GM19438 (cell line): Measurements from ENCODE around the gene KANSL1.
"Not testable (repeated sequence)": the region's sequence is repeated elsewhere in the genome, so short reads cannot be mapped to it uniquely, and the experiment has no call there.

Experiments
- ATAC-seq: cut with Tn5 transposase; IDR thresholded peaks from one replicate; pipeline ENCODE4 v1.9.1; 2021; ENCODE audit warnings: low read depth; ENCODE audit not compliant: unreplicated experiment

KANSL1 gene

DNA sequence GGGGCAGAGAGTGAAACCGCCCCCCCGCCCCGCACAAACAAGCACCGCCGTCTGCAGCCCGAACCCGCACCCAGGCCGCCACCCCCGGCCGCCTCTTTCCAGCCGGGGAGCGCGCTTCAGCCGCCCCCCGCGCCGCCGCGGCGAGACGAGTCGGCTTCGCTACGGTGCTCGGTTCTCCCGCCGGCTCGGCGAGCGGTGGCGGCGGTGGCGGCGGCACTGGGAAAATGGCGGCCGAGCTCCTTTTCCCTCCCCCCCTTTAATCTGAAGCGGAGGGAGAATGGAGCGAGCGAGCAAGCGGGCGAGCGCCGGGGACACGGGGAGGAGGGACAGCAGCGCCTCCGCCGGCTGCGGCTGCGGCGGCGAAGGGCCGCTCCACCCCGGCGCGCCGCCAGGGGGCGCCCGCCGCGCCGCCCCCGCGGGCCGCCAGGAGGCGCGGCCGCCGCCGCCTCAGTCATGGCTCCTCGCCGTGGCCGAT is at the start of gene KANSL1:
Gene KANSL1, minus strand, starts transcription at position 279 of the 475 bp plus-strand sequence. CDS start 21,286 bp downstream, outside the sequence.
- peak; percentile 50 for ATAC-seq

DNA sequence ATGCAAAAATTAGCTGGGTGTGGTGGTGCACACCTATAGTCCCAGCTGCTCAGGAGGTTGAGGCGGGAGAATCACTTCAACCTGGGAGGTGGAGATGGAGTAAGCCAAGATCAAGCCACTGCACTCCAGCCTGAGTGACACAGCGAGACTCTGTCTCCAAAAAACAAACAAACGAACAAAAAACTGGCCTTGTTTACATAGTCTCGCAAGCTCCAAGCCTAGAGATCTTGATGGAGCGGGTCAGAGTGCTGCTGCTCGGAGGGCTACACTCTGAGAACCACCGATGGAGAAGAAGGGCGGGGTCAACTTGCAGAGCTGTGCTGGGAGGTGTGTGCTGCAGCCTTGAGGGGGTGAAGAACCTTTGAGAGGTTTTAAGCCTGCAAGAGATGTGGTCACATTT is 38.1 kb upstream of the KANSL1 start:
- not testable (repeated sequence) for ATAC-seq

- ATAC-seq = peak; percentile 99
These were observed 32.1 kb upstream of the KANSL1 start for GRCh38 chr17:46225274-46225794.

GRCh38 chr17:46224864-46225263 is 31.6 kb upstream of the KANSL1 start:
- ATAC-seq = peak; percentile 43

DNA sequence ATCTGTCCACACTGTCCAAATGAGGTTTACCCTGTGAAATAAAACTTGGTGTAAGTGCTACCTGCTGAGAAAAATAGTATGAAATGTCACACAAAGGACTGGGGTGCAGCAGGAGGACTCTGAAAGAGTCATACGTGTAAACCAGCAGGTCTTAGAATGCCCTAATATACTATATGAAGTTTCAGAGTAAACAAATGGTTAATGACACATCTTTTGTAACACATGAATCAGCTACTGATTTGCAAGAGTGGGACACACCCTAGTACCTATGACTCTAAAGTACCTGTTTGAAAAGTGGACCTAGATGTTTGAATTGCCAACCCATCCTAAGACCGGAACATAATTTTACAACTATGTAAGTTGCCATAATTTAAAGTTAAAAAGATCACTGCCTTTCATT is 29.8 kb upstream of the KANSL1 start:
- ATAC-seq = not testable (repeated sequence)

GRCh38 chr17:46216682-46217081 is 23.5 kb upstream of the KANSL1 start:
- ATAC-seq = no peak

GRCh38 chr17:46212634-46213435 is 19.6 kb upstream of the KANSL1 start:
- no peak for ATAC-seq

DNA sequence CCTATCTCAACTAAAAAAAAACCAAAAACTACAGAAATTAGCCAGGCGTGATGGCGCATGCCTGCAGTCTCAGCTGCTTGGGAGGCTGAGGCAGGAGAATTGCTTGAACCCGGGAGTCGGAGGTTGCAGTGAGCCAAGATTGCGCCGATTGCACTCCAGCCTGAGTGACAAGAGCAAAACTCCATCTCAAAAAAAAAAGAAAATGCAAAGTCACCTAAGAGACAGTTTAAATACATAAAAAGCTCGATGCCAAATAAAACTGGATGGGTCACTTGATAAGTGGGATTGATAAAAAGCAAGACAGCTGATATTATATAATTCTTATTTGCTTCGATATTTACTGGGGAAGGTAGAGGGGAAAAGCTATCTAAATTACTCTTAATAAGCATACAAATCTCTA is 15.8 kb upstream of the KANSL1 start:
- ATAC-seq = no peak

- no peak for ATAC-seq
These were observed 12.7 kb upstream of the KANSL1 start for GRCh38 chr17:46205975-46206374.

DNA sequence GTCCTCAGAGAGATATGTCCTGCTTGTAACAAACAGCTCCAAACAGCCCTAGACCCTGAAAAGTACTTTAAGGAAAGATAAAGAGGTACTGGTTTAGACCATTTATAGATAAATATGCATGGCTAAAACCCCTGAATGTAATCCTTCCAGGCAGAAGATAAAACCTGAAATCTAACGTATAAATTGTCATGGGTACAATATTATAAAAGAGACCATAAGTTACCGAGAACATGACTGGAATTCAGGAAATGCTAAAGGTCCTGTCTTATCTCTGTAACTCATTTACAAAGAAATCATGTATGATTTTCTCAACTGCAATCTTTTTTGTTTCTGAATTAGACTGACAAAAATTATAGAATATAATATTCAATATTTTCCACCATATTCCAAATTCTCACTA is 9.2 kb upstream of the KANSL1 start:
- no peak for ATAC-seq

GRCh38 chr17:46201491-46201890 is 8.3 kb upstream of the KANSL1 start:
- ATAC-seq = no peak

- ATAC-seq = no peak
These were observed 7.0 kb upstream of the KANSL1 start for GRCh38 chr17:46200197-46200596.

- ATAC-seq = no peak
These were observed 6.2 kb upstream of the KANSL1 start for GRCh38 chr17:46199379-46199778.

- ATAC-seq = no peak
These were observed 5.0 kb upstream of the KANSL1 start for GRCh38 chr17:46198233-46198632.

DNA sequence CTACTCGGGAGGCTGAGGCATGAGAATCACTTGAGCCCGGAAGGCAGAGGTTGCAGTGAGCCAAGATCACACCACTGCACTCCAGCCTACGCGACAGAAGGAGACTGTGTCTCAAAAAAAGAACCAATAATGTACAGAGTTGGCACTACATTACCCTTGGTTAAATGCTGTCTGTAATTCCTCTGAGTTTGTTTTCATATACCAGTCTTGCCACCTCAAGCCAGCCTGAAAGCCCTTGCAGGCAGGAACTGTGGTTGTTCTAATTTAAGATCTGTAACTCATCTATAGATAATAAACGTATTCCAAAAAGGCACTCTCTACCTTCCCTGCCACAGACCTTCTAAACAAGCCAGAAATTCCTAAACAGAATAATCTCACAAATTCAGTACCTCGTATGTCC is 4.3 kb upstream of the KANSL1 start:
- no peak for ATAC-seq

DNA sequence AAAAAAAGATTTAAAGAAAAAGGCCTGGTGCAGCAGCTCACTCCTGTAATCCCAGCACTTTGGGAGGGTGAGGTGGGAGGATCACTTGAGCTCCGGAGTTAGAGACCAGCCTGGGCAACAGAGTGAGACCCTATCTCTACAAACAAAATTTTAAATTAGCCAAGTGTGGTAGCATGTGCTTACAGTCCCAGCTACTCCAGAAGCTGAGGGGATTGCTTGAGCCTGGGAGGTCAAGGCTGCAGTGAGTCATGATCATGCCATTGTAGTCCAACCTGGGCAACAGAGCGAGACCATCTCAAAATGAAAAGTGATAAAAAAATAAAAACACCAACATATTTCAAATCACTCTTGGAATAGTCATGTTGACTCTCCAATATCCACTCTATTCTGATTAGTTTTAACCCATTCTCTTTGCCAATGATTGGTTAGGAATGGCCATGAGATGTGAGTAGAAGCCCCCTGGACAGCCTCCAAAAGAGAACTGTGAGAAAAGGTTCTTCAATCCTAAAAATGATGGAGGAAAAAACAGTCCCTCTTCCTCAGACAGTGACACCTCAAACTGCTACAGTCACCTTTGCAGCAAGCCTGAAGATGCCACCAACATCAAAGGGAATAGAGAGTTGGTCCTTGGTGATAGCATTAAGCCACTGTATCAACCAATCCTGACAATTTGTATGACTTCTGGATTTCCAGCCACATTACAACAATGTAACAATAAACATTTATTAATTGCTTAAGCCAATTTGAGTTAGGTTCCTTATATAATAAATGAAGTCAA is 2.9 kb upstream of the KANSL1 start:
- ATAC-seq = no peak

DNA sequence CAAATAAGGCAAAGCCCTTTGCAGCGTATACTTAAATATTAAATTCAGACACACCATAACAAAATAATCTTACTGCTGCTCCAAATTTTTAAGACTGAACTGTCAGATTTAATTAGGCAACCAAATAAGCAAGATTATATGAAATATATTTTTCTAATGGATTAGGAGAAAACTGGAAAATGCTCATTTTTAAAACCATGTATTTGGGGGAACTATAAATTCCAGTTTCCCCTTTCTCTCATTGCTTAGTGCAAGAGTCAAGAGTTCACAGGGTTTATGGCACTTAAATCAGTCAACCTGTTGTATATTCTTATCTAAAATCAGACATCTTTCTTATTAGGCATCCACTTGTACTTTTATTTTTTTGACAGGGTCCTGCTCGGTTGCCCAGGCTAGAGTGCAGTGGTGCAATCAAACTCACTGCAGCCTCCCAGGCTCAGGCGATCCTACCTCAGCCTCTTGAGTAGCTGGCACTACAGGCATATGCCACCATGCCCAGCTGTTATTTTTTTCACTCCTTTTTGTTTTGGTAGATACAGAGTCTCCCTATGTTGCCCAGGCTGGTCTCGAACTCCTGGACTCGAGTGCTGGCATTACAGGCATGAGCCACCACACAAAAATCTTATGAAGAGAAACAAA is 2.1 kb upstream of the KANSL1 start:
- no peak for ATAC-seq

DNA sequence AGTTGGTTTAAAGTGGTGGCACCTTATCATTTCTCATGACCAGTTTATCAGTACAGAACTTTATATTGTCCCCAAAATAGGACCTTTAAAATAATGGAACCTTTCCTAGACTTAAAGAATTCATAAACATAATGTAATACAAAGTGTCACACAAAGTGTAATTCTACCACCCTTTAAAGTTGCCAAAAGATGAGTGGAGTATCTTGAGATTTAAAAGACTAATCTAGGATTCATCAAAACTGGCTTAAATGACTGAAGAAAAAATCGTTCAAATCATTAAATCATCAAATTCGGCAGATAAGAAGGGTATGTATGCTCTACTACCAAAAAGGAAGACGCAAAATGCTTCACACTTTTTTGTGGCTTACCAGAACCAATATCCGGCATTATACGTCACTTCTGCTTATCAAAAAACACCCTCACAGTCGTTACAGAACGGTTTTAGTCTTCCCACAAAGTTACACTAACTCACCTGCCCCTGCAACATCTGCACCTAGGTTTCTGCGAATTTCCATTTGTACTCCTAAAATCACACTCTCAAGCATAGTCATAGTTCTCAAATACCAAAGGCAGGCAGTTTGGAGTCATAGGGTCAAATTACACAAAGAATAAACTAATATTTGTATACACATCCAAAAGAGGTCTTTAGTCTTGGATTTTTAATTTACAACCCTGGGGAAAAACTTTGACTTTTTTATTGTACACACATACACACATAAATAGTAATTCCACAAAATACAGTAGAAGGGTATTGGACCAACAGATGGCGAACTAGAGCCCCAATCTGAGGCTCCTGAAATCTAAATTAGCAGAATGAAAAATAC is 1.4 kb upstream of the KANSL1 start:
- ATAC-seq = no peak

DNA sequence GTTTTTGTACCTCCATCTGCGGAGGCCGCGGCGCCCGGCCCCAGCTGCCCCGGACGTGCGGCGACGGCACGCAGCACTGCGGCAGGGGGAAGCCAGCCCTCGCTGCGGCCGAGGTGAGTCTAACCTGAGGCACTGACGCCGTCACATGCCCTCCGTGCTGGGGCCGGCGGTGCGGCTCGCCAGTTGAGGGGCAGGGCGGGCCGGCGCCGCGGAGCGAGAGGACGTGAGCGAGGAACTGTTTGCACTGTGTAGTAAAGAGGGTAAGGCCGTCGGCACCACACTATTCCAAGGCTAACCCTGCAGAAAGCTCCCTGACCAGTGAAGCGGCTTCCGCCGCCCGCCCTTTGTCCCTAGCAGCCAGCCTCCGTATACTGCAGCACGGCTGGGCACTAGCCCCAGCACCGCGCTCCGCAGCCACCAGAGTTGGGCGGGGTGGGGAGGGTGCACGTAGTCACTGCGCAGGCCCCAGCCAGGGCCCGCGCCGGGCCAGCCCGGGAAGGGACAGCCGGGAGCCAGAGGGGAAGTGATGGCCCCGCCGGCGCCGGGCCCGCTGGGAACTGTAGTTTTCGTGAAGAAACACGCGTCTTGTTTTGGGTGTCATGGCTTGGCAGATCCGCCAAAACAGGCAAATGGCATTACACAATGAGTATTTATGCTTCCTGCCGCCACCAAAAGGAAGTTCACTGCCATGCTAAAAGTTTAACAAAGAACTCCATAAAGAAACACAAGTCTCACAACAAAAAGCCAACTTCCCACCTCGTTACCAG is 580 bp upstream of the KANSL1 start:
- ATAC-seq = peak; percentile 56
